Mucosa of gallbladder (tissue), 1 donor: Measurements from ENCODE around the gene PHOSPHO2. TPM values are rescaled to one million over a fixed set of nuclear protein-coding genes. Genes with fewer than 3 reads are reported as not detected.
"Not testable (repeated sequence)": the region's sequence is repeated elsewhere in the genome, so short reads cannot be mapped to it uniquely, and the experiment has no call there.

Experiments
- DNase-seq: peaks from one replicate; pipeline ENCODE4 v3.0.0-alpha.2; 2020; ENCODE audit warnings: low spot score
- total RNA-seq: library from RNA; stranded (reverse); gene quantifications from one replicate; pipeline ENCODE4 v1.2.1, GENCODE V29; 2021
- donor health status: DM: no; HTN: no; CAD: no.

Gene PHOSPHO2
- total RNA-seq, 1 donor from 2014 or later: 9.6 TPM

DNA sequence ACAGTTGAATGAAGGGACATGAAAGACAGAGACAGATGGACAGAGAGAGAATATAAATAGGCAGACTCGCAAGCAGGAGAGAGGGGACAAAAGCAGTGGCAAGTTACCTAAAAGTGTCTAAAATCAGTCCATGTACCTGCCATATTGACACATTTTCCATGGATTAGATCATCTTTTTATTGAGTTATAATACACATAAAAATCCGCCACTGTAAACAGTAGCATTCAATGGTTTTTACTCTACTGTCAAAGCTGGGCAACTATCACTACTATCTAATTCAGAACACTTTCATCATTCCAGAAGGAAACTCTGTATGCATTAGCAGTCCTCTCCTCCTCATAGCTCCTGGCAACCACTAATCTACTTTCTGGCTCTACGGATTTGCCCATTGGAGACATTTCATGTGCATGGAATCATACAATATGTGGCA, 10.1 kb upstream of the PHOSPHO2 start:
- no peak for DNase-seq

DNA sequence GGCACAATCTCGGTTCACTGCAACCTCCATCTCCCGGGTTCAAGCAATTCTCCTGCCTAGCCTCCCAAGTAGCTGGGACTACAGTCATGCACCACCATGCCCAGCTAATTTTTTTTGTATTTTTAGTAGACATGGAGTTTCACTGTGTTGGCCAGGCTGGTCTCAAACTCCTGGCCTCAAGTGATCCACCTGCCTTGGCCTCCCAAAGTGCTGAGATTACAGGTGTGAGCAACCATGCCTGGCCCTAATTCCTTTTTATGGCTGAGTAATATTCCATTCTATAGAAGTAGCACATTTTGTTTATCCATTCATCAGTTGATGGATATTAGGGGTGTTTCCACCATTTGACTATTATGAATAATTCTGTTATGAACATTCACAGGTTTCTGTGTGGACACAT, 9.6 kb upstream of the PHOSPHO2 start:
- not testable (repeated sequence) for DNase-seq

- not testable (repeated sequence) for DNase-seq
Measured at GRCh38 chr2:169686825-169687224, 7.4 kb upstream of the PHOSPHO2 start.

DNA sequence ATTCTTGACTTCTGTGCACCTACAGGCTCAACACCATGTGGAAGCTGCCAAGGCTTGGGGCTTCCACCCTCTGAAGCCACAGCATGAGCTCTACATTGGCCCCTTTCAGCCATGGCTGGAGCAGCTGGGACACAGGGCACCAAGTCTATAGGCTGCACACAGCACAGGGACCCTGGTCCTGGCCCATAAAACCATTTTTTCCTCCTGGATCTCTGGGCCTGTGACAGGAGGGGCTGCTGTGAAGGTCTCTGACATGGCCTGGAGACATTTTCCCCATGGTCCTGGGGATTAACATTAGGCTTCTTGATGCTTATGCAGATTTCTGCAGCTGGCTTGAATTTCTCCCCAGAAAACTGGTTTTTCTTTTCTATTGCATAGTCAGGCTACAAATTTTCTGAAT, 6.3 kb upstream of the PHOSPHO2 start:
- DNase-seq: not testable (repeated sequence)

- no peak for DNase-seq
Measured at GRCh38 chr2:169690958-169691357, 3.3 kb upstream of the PHOSPHO2 start.

DNA sequence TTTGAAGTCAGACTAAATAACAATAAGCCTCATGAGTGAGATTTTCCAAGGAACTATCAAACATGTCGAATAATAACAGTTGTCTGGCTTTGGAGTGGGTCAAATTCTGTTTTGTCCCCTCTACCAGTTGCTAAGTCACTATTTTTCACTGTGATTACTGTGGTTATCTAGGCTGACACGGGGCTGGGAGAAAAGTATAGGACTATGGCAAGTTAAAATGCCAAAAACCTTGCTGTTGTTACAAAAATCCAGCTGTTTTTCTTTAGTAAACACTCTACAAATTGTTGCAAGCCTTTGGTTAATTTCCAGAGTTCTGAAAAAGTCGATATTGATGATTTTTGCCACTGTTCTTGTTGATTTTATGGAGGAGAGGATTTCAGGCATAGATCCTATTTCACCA, 1.6 kb upstream of the PHOSPHO2 start:
- no peak for DNase-seq

DNA sequence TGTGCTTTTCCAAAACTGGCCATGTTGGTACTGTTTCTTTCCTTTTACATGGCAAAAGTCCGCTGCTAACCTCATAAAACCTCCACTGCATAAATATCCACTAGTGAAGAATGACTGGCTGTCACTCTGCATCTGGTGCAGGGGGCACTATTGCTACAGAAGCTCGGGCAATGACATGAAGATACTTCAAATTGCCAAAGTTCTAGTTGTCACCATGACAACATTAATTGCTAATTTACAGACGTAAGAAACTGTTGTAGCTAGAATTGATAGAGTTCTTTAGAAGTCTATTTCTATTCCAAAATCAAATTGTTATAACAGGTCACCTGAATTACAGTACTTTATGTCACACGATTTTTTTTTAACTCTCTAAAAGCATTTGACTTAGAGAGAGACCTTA, 909 bp upstream of the PHOSPHO2 start:
- DNase-seq: no peak

DNA sequence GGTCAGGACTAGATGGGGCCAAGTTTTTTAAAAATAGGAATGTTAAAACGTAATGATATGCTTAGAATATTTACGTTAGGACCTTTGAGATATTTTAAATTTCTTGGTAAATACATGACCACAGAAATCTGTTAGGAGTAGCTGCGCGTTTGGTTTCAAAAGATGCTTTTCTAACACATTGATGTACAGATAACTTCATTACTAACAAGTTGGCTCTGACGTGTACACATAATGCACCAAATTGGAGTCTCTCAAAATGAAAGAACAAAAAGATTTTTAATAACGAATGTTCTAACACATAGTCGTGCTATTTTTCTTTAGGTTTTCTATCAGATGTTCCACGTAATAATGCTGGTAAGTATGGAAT, 608 bp downstream of the PHOSPHO2 start:
- no peak for DNase-seq

- DNase-seq: no peak
Measured at GRCh38 chr2:169696381-169696780, 2.1 kb downstream of the PHOSPHO2 start.

DNA sequence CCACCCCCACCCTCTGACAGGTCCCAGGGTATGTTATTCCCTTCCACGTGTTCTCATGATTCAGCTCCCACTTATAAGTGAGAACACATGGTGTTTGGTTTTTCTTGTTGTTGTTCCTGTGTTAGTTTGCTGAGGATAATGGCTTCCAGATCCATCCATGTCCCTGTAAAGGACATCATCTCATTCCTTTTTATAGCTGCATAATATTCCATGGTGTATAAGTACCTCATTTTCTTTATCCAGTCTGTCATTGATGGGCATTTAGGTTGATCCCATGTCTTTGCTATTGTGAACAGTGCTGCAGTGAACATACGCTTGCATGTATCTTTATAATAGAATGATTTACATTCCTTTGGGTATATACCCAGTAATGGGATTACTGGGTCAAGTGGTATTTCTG, 4.9 kb downstream of the PHOSPHO2 start:
- not testable (repeated sequence) for DNase-seq

GRCh38 chr2:169702996-169703395, 8.7 kb downstream of the PHOSPHO2 start:
- DNase-seq: no peak

- no peak for DNase-seq
Measured at GRCh38 chr2:169704160-169704708, 10.0 kb downstream of the PHOSPHO2 start.

DNA sequence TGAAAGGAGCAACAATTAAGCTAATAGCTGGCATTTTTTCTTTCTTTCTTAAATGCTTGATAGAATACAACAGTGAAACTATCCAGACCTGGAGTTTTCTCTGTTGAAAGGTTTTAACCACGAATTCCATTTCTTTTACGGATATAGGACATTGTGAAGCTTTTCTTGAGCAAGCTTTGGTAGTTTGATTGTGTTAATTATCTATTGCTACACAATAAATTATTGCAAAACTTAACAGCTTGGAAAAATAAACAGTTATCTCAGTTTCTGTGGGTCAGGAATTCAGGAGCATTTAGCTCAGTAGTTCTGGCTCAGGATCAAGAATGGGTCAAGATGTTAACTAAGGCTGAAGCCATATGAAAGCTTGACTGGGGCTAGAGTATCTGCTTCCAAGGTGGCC, 11.7 kb downstream of the PHOSPHO2 start:
- DNase-seq: no peak

- DNase-seq: no peak
Measured at GRCh38 chr2:169707626-169708025, 13.4 kb downstream of the PHOSPHO2 start.

- DNase-seq: no peak
Measured at GRCh38 chr2:169709331-169709730, 15.1 kb downstream of the PHOSPHO2 start.

DNA sequence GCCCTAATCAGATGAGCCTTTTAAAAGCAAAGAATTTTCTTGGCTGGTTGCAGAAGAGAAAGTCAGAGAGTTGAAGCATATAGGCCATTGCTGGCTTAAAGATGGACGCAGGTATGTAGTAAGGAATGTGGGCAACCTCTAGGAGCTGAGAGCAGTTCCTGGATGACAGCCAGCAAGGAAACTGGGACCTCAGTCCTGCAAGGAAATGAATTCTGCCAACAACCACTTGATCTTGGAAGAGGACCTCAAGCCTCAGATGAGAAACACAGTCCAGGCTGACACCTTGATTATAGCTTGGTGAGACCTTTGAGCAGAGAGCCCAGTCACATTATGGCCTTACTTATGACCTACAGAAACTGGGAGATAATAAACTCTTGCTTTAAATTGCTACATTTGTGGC, 15.7 kb downstream of the PHOSPHO2 start:
- no peak for DNase-seq

DNA sequence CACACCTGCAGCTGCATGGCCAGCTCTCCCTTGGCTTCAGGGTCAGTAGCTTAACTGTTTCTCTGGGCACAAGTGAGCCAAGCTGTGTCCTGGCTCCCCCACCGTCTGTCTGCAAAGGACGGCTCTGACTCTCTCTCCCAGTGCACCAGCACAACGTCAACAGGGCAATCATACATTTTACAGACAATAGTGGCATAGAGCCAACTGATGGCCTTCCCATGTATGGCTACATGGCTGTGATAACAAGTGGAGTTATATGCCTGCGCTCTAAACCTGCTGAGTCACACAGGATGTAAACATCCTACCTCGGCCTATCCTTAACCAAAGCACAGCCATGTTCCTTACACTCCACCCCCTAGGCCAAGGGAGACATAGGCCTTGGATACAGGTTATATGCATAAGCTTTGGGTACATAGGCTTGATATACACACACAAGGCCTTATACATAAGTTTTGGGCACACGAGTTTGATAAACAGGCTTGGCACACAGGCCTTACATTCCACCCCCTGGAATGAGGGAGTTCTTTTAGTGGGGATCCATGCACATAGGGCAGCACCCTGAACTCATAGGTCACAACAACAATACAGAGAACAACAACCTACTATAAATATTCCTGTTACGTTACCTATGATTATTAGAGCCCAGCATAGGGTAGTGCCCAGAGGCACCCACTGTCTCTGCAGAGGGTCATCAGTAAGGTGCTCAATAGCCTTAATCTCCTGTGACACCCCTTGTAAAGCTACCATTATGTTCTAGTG, 17.7 kb downstream of the PHOSPHO2 start:
- no peak for DNase-seq

GRCh38 chr2:169712791-169713227, 18.5 kb downstream of the PHOSPHO2 start:
- no peak for DNase-seq

DNA sequence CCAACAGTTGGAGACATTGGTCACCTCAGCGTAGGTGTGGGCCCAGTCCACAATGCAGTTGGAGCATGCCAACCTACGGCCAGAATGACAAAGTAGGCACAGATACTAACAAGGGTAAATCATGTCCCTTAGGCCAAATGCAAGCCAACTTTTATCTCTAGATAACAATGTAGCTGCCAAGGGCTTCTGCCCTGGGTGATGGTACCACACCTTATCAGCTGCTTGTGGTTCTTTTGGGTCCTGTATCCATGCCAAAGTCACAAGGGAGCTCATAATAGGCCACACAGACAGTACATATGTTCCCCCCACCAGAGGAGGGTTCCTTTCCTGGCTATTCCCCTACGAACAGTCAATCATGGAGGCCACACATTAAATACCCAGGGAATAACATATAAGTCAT, 19.1 kb downstream of the PHOSPHO2 start:
- DNase-seq: no peak

- DNase-seq: no peak
Measured at GRCh38 chr2:169714699-169715098, 20.4 kb downstream of the PHOSPHO2 start.

DNA sequence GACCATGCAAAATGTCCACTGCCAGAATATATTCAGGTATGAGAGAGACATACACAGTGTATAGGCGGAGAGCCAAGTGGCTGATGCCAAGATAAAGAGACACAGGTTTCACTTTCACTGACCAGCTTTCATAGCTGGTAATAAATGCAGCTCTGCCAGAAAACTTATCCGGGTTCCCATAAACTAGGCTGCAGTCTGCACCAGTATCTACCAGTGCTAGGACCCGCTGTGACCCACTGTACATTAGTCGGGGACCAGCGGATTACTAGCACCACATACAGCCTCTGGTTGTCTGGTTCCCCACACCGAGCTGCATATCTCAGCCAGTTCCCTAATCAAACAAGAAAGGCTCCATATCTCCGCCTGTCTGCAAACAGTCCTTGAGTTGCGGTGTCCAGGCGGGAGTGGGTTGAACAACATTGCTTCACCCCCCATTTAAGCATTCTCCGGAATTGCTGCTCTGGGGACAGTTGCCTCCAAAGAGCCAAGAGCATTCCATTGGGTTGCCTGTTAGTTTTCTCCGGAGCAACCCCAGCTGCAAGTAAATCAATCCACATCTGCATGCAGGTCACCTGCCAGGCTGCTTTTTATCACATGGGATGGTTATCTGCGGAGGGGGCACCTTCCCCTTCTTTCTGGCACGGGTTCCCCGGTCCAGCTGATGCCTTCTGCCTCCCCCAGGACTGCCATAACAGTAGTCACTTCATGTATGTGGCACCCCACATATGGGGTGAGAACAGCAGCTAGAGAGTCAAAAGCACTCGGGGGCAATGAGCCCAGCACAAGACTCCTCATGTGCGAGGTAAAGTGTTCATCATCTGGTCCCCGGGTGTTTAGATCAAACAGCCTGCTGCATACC, 21.3 kb downstream of the PHOSPHO2 start:
- no peak for DNase-seq

DNA sequence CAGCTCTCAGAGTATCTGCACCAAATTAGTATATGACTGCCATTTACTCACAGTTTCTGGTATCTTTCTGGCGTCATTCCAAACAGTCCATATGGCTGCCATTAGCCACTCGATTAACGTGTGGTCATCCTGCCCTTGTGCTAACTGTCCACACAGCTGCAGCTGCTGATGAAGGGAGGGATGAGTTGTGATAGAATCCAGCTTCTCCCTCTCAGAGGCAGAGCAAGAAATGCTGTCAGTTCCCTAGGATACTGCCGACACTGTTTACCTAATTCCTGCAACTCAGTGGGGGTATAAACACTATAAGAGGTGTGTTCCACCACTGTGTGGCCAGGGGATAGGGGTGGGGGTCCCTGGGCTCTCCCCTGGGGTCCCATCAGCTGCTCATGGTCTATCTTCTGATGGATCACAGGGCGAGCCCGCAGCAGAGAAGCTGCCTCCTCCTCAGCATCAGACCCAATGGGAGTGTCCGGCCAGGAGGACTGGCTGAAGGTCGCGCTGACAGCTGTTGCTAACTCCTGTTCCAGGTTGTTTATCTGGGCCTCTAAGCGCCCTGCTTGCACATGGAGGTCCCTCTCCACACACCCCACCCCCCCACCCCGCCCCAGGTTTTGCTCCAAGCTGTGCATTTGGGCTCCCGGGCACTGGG, 22.1 kb downstream of the PHOSPHO2 start:
- no peak for DNase-seq
